Tongue (tissue), 2 donors: ENCODE results near the gene KSR1. TPM values are rescaled to one million over a fixed set of nuclear protein-coding genes. Genes with fewer than 3 reads are reported as not detected.

Source experiments
- DNase-seq: peaks from one replicate; pipeline ENCODE4 v3.0.0-alpha.2; 2015
- total RNA-seq: library from RNA; depleted of rRNA; stranded (reverse); fragments of >200 nt; gene quantifications from one replicate; pipeline ENCODE4 v1.2.3, GENCODE V29; 2014

Gene KSR1
- total RNA-seq, 1 donor from 2014 or later = 54.1 TPM

- no peak for DNase-seq
Measured at GRCh38 chr17:27475070-27475673, 18.9 kb downstream of the KSR1 start.

GRCh38 chr17:27475981-27476895 lies 20.0 kb downstream of the KSR1 start:
- DNase-seq = no peak

GRCh38 chr17:27477050-27477888 lies 21.0 kb downstream of the KSR1 start:
- no peak for DNase-seq

DNA sequence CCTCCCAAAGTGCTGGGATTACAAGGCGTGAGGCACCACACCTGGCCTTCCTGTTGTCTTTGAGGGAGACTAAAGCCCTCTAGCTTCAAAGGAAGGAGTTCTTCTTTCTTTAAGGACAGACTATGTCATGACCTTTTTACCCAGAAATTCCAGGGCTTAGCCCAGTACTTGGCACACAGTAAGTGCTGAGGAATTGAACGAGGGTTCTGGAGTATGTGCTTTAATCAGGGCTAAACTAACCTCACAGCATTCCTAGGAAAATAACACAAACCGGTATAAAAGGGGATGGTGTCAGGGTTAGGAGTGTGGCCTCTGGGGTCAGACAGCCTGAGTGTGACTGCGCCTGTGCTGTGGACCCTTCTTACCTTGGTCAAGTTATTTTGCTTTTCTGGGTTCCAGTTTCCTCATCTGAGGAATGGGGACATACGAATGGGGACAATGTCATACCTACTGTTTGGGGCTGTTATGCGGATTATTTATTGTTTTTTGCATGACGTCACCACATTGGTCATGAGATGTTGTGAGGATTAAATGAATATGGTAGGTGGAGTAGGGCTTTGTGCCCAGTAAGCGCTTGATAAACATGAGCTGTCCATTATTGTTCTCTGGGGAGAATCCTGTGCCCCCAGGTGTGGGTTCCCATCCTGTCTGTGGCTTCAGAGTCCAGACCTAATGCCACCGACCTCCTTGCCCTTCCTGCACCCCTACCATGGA lies 21.9 kb downstream of the KSR1 start:
- no peak for DNase-seq

- DNase-seq = no peak
Measured at GRCh38 chr17:27478901-27479538, 22.8 kb downstream of the KSR1 start.

GRCh38 chr17:27479838-27480237 lies 23.6 kb downstream of the KSR1 start:
- DNase-seq = no peak

DNA sequence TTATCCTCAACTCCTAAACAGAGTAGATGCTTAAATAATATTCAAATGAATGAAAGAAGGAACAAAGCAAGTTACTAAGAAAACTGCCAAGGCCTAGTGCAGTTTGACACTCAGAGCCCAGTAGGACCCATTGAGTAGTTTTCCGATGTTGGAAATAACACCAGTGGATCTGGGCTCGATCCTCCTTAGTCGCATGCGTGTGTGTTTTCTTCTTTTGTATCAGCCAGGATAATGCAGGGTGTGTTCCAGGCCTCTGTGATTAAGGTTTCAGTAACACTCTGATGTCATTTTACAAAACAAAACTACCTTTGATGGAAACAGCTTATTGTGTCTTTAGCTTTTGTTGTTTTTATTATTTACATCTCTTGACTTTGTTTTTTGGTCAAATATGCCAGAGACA lies 24.5 kb downstream of the KSR1 start:
- no peak for DNase-seq

- no peak for DNase-seq
Measured at GRCh38 chr17:27481327-27481726, 25.1 kb downstream of the KSR1 start.

- DNase-seq = no peak
Measured at GRCh38 chr17:27485125-27485524, 28.9 kb downstream of the KSR1 start.

DNA sequence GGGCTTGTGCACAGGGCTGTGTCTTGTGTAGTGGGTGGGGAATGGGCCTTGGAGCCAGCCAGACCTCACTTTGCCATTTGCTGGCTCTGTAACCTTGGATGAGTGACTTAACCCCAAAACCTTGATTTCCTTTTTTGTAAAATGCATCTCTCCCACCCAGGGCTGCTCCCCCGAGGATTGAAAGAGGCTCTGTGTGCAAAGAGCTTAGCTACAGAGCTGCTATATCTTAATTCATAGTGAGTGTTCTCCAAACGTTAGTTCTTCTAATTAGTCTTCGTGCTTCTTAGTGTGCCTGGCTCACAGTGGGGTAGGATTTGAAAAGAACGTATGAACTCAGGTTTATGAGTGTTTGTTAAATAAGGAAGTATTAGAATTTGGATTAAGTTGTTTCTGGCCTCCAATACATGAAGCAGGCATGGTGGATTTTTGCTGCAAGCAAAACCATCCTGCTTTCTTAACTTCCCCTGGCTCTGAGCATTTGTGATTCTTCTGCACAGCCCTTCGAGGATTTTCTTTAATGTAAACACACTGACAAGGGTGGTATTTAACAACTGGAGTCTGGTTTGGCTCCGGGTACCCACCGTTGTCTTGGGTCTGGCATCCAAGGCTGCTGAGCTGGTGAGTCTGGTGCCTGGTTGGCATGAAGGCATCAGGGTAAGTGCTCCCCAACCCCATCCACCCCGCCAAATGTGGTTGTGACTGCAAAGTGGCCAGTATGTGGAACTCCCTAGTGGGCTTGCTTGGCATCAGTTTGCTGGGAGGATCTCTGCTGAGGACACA lies 29.7 kb downstream of the KSR1 start:
- no peak for DNase-seq

DNA sequence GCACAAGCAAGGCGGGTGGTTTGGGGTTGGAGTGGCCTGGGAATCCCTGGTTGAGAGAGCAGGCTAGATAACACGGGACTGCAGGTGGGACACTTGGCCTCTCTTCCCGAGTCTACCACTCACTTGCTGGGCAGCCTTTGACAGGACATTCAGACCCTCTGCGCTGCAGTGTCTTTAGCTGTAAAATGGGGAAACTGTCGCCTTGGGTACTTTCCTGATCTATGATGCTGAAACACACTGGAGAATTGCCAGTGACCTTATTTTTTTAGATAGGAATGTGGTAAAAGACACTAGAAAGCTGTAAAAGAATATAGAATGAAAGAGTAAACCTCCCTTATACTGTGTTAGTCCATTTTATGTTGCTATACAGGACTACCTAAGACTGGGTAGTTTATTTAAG lies 30.5 kb downstream of the KSR1 start:
- no peak for DNase-seq

GRCh38 chr17:27488231-27488630 lies 32.0 kb downstream of the KSR1 start:
- DNase-seq = no peak

DNA sequence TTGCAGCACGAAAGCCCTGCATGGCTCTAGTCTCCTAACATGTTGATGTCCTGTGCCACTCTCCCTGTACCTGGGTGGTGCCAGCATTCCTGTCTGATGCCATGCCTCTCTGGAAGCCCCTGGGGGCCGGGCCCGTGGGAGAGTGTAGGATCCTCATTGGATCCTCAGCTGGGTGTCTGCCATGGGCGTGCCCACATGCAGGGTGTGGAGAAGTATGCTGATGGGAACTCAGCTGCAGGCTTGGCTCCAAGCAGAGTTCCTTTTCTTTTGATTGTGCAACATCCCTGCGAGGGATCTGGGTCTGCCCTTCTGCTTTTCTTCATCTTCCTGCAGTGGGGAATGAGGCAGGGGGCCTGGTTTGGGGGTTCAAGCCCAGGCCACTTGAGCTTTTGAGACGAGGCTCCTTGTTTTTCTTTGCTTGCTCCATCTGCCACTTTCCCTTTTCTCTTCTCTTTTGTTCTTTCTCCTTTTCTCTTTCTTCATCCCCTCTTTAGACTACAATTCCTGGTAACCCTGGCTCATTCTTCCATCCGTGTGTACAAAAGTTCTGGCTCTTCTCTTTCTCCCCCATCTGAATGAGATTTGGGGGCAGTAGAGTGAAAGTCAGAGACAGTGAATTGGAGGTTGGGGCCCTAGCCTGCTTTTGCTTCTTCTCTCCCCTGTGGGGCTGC lies 32.9 kb downstream of the KSR1 start:
- peak; percentile 60 for DNase-seq

DNA sequence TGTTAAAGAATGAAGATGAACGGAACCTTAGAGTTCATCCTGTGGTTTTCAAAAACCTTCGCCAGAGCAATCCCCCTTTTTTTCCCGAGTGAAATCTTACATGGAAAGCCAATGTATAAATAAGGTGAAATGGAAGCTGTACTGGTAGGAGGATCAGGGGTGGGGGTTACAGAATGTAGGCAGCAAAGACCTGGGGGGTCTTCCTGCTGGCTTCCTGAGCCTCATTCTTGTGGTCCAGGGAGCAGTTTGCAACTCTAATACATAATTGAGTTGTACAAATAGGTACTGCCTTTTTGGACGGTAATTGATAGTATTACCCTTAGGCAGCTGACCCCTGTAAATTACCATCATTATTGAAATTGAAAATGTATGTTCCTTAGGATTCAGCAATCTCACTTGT lies 34.1 kb downstream of the KSR1 start:
- DNase-seq = no peak

- peak; percentile 67 for DNase-seq
Measured at GRCh38 chr17:27491713-27492190, 35.5 kb downstream of the KSR1 start.

- DNase-seq = no peak
Measured at GRCh38 chr17:27492470-27492869, 36.2 kb downstream of the KSR1 start.

GRCh38 chr17:27493088-27493487 lies 36.8 kb downstream of the KSR1 start:
- DNase-seq = no peak

- DNase-seq = peak; percentile 81
Measured at GRCh38 chr17:27494192-27495091, 38.2 kb downstream of the KSR1 start.

- DNase-seq = no peak
Measured at GRCh38 chr17:27495460-27495859, 39.2 kb downstream of the KSR1 start.
